IMR-90 (cell line): ENCODE data around the gene DNAH5. TPM values are rescaled to one million over a fixed set of nuclear protein-coding genes. Genes with fewer than 3 reads are reported as not detected.

Experiments used
- ATAC-seq: fragments of 200-7000 bp; cut with Tn5 transposase; 2 replicates; pipeline ENCODE4 v1.9.1; 2020; ENCODE audit warnings: low read depth, mild to moderate bottlenecking, moderate library complexity
- Bru-seq: library from RNA; stranded (reverse); fragments of 400-500 nt; gene quantifications from one replicate; lab custom pipeline; 2021; lab: Mats Ljungman, UMichigan
- BruChase-seq, 2 experiments: library from RNA; stranded (reverse); fragments of 400-500 nt; gene quantifications; one replicate each; lab custom pipeline; 2021; lab: Mats Ljungman, UMichigan
- BruUV-seq: library from RNA; stranded (reverse); fragments of 400-500 nt; replicated peaks from 2 replicates; lab custom pipeline; 2021; lab: Mats Ljungman, UMichigan
- CTCF ChIA-PET: fragments of 300-600 bp; formaldehyde crosslinking; extraction: SDS; loops from one replicate; lab custom pipeline; 2021; ENCODE audit warnings: antibody characterized with exemption; lab: Yijun Ruan, JAX
- POLR2A ChIA-PET: fragments of 300-600 bp; sonication (Branson Sonifier 250); formaldehyde crosslinking; loops from one replicate; lab custom pipeline; 2022; ENCODE audit warnings: antibody characterized with exemption; ENCODE audit not compliant: unreplicated experiment; lab: Charles Lee
- DNase-seq: peaks from one replicate; pipeline ENCODE4 v3.0.0; 2013
- H2AFZ ChIP-seq: replicated peaks from 2 replicates; pipeline ENCODE3; 2013; ENCODE audit warnings: low read length, mild to moderate bottlenecking; ENCODE audit not compliant: poor library complexity
- H2AK5ac ChIP-seq: 2 replicates; pipeline ENCODE4 v1.6.1; 2013; ENCODE audit warnings: low read depth, low read length, inconsistent platforms
- H2AK9ac ChIP-seq: replicated peaks from 2 replicates; pipeline ENCODE3; 2013; ENCODE audit warnings: mild to moderate bottlenecking, low read depth, low read length, moderate library complexity; ENCODE audit not compliant: poor library complexity
- H2BK120ac ChIP-seq: 2 replicates; pipeline ENCODE4 v1.6.1; 2013; ENCODE audit warnings: low read depth, low read length, inconsistent platforms
- H2BK15ac ChIP-seq: 3 replicates; pipeline ENCODE4 v1.6.1; 2013; ENCODE audit warnings: low read depth, low read length, inconsistent platforms
- H2BK20ac ChIP-seq: 2 replicates; pipeline ENCODE4 v1.6.1; 2013; ENCODE audit warnings: low read depth, mild to moderate bottlenecking, inconsistent platforms, low read length, moderate library complexity
- H2BK5ac ChIP-seq: 2 replicates; pipeline ENCODE4 v1.6.1; 2013; ENCODE audit warnings: mild to moderate bottlenecking, low read depth, low read length, inconsistent platforms; ENCODE audit not compliant: poor library complexity, severe bottlenecking
- H3K14ac ChIP-seq: replicated peaks from 2 replicates; pipeline ENCODE4 v1.6.1; 2013; ENCODE audit warnings: low read depth, low read length, inconsistent platforms
- H3K18ac ChIP-seq: 2 replicates; pipeline ENCODE4 v1.6.1; 2013; ENCODE audit warnings: low read depth, low read length, control low read depth
- H3K23ac ChIP-seq: 2 replicates; pipeline ENCODE4 v1.6.1; 2013; ENCODE audit warnings: low read depth, low read length, inconsistent platforms
- H3K27ac ChIP-seq: 2 replicates; pipeline ENCODE4 v1.5.1; 2013; ENCODE audit warnings: mild to moderate bottlenecking, control low read depth, low read length; ENCODE audit not compliant: insufficient read depth
- H3K27me3 ChIP-seq: 2 replicates; pipeline ENCODE4 v1.6.1; 2013; ENCODE audit warnings: low read length; ENCODE audit not compliant: control insufficient read depth, insufficient read depth
- H3K36me3 ChIP-seq: 2 replicates; pipeline ENCODE4 v1.6.1; 2013; ENCODE audit warnings: low read length, mixed read lengths; ENCODE audit not compliant: control insufficient read depth, insufficient read depth
- H3K4ac ChIP-seq: 2 replicates; pipeline ENCODE4 v1.6.1; 2013; ENCODE audit warnings: low read depth, low read length, inconsistent platforms
- H3K4me1 ChIP-seq: 2 replicates; pipeline ENCODE4 v1.6.1; 2013; ENCODE audit warnings: low read length, mixed read lengths; ENCODE audit not compliant: control insufficient read depth, insufficient read depth
- H3K4me2 ChIP-seq: 2 replicates; pipeline ENCODE4 v1.6.1; 2013; ENCODE audit warnings: low read depth, mild to moderate bottlenecking, control low read depth, low read length, moderate library complexity
- H3K4me3 ChIP-seq: 2 replicates; pipeline ENCODE4 v1.5.1; 2013; ENCODE audit warnings: low read depth, mild to moderate bottlenecking, control low read depth, low read length, moderate library complexity; ENCODE audit not compliant: insufficient read depth
- H3K56ac ChIP-seq: 2 replicates; pipeline ENCODE4 v1.6.1; 2013; ENCODE audit warnings: low read length, inconsistent platforms; ENCODE audit not compliant: insufficient read depth; ENCODE audit errors: extremely low read depth
- H3K79me1 ChIP-seq, 2 experiments: 2 replicates each; pipeline ENCODE4 v1.6.1; 2013; ENCODE audit warnings: low read length in 2 of 2, inconsistent platforms in 1 of 2, low read depth in 1 of 2
- H3K9ac ChIP-seq: 2 replicates; pipeline ENCODE4 v1.6.1; 2013; ENCODE audit warnings: low read depth, low read length, control low read depth
- H3K9me1 ChIP-seq: 2 replicates; pipeline ENCODE4 v1.6.1; 2013; ENCODE audit warnings: low read length, inconsistent platforms; ENCODE audit not compliant: insufficient read depth
- H3K9me3 ChIP-seq: 2 replicates; pipeline ENCODE4 v1.6.1; 2013; ENCODE audit warnings: low read length; ENCODE audit not compliant: control insufficient read depth, insufficient read depth
- H4K20me1 ChIP-seq: 2 replicates; pipeline ENCODE4 v1.6.1; 2013; ENCODE audit warnings: low read length, inconsistent platforms; ENCODE audit not compliant: insufficient read depth
- H4K5ac ChIP-seq: 2 replicates; pipeline ENCODE4 v1.6.1; 2013; ENCODE audit warnings: mild to moderate bottlenecking, low read depth, low read length, control low read depth
- H4K8ac ChIP-seq, 2 experiments: 2 replicates each; pipeline ENCODE4 v1.6.1; 2013; ENCODE audit warnings: low read depth in 2 of 2, low read length in 2 of 2, control low read depth in 1 of 2, inconsistent platforms in 1 of 2
- H4K91ac ChIP-seq: 2 replicates; pipeline ENCODE4 v1.6.1; 2013; ENCODE audit warnings: low read depth, low read length, inconsistent platforms; ENCODE audit not compliant: insufficient read depth
- CEBPB ChIP-seq: IDR thresholded peaks from 2 replicates; pipeline ENCODE4 v1.6.1; 2012; ENCODE audit warnings: low read depth, low read length, improper control_type of control experiment
- ELK1 ChIP-seq: fragments of 150-350 bp; IDR thresholded peaks from 2 replicates; pipeline ENCODE4 v1.6.1; 2016; ENCODE audit warnings: low read depth, mild to moderate bottlenecking, low read length, moderate library complexity, borderline replicate concordance
- FOS ChIP-seq: fragments of 150-350 bp; IDR thresholded peaks from 2 replicates; pipeline ENCODE4 v1.6.1; 2016; ENCODE audit warnings: low read depth, low read length
- MAFK ChIP-seq: IDR thresholded peaks from 2 replicates; pipeline ENCODE4 v1.6.1; 2012; ENCODE audit warnings: low read depth, low read length, improper control_type of control experiment
- MXI1 ChIP-seq: IDR thresholded peaks from 2 replicates; pipeline ENCODE4 v1.6.1; 2012; ENCODE audit warnings: low read depth, mild to moderate bottlenecking, low read length, moderate library complexity, borderline replicate concordance
- NFE2L2 ChIP-seq: fragments of 150-350 bp; IDR thresholded peaks from 2 replicates; pipeline ENCODE4 v1.6.1; 2016; ENCODE audit warnings: low read depth, mild to moderate bottlenecking, low read length
- POLR2A ChIP-seq: IDR thresholded peaks from 2 replicates; pipeline ENCODE4 v1.6.1; 2012; ENCODE audit warnings: mild to moderate bottlenecking, low read depth, low read length
- RAD21 ChIP-seq: IDR thresholded peaks from 2 replicates; pipeline ENCODE4 v1.6.1; 2012; ENCODE audit warnings: low read length, improper control_type of control experiment
- RCOR1 ChIP-seq: IDR thresholded peaks from 2 replicates; pipeline ENCODE4 v1.6.1; 2012; ENCODE audit warnings: mild to moderate bottlenecking, low read length, improper control_type of control experiment; ENCODE audit not compliant: insufficient replicate concordance
- RFX5 ChIP-seq: IDR thresholded peaks from 2 replicates; pipeline ENCODE4 v1.8.0; 2012; ENCODE audit warnings: low read depth, mild to moderate bottlenecking, low read length, moderate library complexity
- SMC3 ChIP-seq: fragments of 150-350 bp; IDR thresholded peaks from 2 replicates; pipeline ENCODE4 v1.6.1; 2016; ENCODE audit warnings: low read depth, mild to moderate bottlenecking, antibody characterized with exemption, low read length, moderate library complexity
- WGBS, 2 experiments: methylation state at CpG; one replicate each; pipeline versions ENCODE4 v1.1.5 to v1.1.7; 2013; ENCODE audit warnings: missing lambda C conversion rate in 2 of 2; ENCODE audit not compliant: insufficient read length in 1 of 2; ENCODE audit errors: extremely low coverage in 2 of 2; 5-methylcytosine and 5-hydroxymethylcytosine counted together
- dilution Hi-C: fragments of 300-500 bp; cut with HindIII; formaldehyde crosslinking; loops from one replicate; pipeline ENCODE4 v1.14.3; 2018; ENCODE audit warnings: low sequenced_read_pairs; ENCODE audit not compliant: unreplicated experiment
- in situ Hi-C: fragments of 300-500 bp; cut with MboI; formaldehyde crosslinking; loops from 3 replicates; pipeline ENCODE4 v1.14.3; 2019; ENCODE audit warnings: low sequenced_read_pairs, inconsistent platforms, mixed read lengths
- intact Hi-C: fragments of 100-400 bp; cut with micrococcal nuclease; formaldehyde crosslinking; loops from 2 replicates; pipeline ENCODE4 v1.10.0; 2022
- long read RNA-seq: library from polyadenylated mRNA; unstranded; transcript quantifications from one replicate; pipeline ENCODE4 v2.0.0, GENCODE V29; 2021; ENCODE audit not compliant: unreplicated experiment
- polyA plus RNA-seq, 3 experiments: library from polyadenylated mRNA; depleted of rRNA; stranded (reverse); fragments of >200 nt; gene quantifications; 2 replicates each; pipeline ENCODE4 v1.2.3, GENCODE V29; 2012; ENCODE audit warnings: low replicate concordance in 1 of 3
- total RNA-seq: library from RNA; depleted of rRNA; stranded (reverse); fragments of >200 nt; gene quantifications from 2 replicates; pipeline ENCODE4 v1.2.3, GENCODE V29; 2012; rRNA removed
- TF ChIP-seq, protein P1 (sequence below): fragments of 150-350 bp; IDR thresholded peaks from 2 replicates; pipeline ENCODE4 v1.6.1; 2017; ENCODE audit warnings: mild to moderate bottlenecking, antibody characterized with exemption, low read length, low read depth
- TF ChIP-seq, protein P2 (sequence below): conservative IDR thresholded peaks from 2 replicates; pipeline ENCODE4 v1.5.1; 2012; ENCODE audit warnings: mild to moderate bottlenecking, low read depth, low read length, improper control_type of control experiment

Gene DNAH5
- total RNA-seq (4.3 and 4.7 TPM in 2 replicates), polyA plus RNA-seq (2012; rRNA removed) (1.7 and 1.9 TPM in 2 replicates), Bru-seq, nascent RNA (percentile 74 among the genes with signal in this experiment), BruChase-seq, experiment 1, labeled RNA remaining after a 6-hour chase (percentile 55 among the genes with signal in this experiment), BruChase-seq, experiment 2, labeled RNA remaining after a 2-hour chase (percentile 72 among the genes with signal in this experiment)
- 0.37 and 0.56 TPM in 2 replicates for polyA plus RNA-seq (2012; cell fraction: cytosol; rRNA removed)
- polyA plus RNA-seq (2012; cell fraction: nucleus; rRNA removed; ENCODE audit: low replicate concordance): 0.86 and 4.3 TPM in 2 replicates
- long read RNA-seq, partial matches to known transcripts: 14 of 20 reads
- long read RNA-seq, other reads (novel, unspliced or antisense): 6 of 20 reads

DNA sequence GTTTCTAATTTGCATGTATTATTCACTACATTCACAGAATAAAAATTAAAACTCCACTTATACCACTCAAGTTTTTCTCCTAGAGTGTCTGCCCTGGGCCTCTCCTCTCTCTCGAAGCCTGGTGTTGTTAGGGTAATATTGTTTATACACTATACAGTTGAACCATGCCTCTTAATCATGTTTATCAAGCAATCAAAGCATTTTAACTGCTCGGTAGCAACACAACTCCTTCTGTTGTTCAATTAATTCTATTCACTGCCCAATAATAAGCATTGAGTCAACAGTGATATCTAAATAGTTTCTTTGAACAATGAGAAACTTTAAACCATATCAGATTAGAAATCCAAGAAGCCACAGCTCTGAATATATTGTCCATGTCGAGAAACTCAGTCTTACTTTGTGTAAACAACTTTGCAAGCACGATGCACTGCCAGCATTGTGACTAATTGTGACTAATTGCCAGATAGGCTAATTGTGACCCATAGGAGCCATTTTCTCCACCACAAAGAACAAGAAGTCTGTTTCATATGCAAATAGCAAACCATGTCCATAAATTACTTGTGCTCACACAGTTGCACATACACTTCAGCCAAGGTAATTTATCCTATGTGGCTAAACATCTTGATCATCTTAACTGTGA lies at the start of gene DNAH5:
TSS of gene DNAH5 (minus strand) at position 129 of the 640 bp plus-strand sequence. CDS start 250 bp downstream, outside the sequence.
- peak; percentile 64 for ATAC-seq
- TF ChIP-seq RAD21 (no peak), MXI1 (no peak), RCOR1 (no peak), CEBPB (no peak), RFX5 (no peak), POLR2A (no peak), NFE2L2 (no peak), FOS (0 out of 2 replicates have a peak, but pooled peaks have one; percentile 19), ELK1 (no peak), SMC3 (no peak), MAFK (peak; percentile 32; the same call in 1 of the 2 replicates)
- TF ChIP-seq, protein P1, sequence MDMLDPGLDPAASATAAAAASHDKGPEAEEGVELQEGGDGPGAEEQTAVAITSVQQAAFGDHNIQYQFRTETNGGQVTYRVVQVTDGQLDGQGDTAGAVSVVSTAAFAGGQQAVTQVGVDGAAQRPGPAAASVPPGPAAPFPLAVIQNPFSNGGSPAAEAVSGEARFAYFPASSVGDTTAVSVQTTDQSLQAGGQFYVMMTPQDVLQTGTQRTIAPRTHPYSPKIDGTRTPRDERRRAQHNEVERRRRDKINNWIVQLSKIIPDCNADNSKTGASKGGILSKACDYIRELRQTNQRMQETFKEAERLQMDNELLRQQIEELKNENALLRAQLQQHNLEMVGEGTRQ: no peak
- TF ChIP-seq, protein P2, sequence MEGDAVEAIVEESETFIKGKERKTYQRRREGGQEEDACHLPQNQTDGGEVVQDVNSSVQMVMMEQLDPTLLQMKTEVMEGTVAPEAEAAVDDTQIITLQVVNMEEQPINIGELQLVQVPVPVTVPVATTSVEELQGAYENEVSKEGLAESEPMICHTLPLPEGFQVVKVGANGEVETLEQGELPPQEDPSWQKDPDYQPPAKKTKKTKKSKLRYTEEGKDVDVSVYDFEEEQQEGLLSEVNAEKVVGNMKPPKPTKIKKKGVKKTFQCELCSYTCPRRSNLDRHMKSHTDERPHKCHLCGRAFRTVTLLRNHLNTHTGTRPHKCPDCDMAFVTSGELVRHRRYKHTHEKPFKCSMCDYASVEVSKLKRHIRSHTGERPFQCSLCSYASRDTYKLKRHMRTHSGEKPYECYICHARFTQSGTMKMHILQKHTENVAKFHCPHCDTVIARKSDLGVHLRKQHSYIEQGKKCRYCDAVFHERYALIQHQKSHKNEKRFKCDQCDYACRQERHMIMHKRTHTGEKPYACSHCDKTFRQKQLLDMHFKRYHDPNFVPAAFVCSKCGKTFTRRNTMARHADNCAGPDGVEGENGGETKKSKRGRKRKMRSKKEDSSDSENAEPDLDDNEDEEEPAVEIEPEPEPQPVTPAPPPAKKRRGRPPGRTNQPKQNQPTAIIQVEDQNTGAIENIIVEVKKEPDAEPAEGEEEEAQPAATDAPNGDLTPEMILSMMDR: no peak

More for the DNA sequence above, at the start of gene DNAH5:
- H3K9ac ChIP-seq: no peak within 1 kb of the TSS
- H3K9me1 ChIP-seq: peaks cover 6% of the 10 kb centered on the region; the same call in 1 of the 2 replicates
- H3K27me3 ChIP-seq: no peaks in the 10 kb centered on the region
- peak; percentile 71 for DNase-seq
- H2AK9ac ChIP-seq: no peak within 1 kb of the TSS
- H3K79me1 ChIP-seq: peaks cover 0 to 3% of the 10 kb centered on the region in 2 experiments; a peak in 2 of 4 replicates
- H3K9me3 ChIP-seq: no peaks in the 10 kb centered on the region
- POLR2A ChIA-PET: no interaction called here
- no peak within 1 kb of the TSS for H4K91ac ChIP-seq
- CTCF ChIA-PET: no interaction called here
- no peak within 1 kb of the TSS for H2BK20ac ChIP-seq
- no peak within 1 kb of the TSS for H2BK15ac ChIP-seq
- no peak within 1 kb of the TSS for H2AFZ ChIP-seq
- H2BK120ac ChIP-seq: no peak within 1 kb of the TSS
- H2AK5ac ChIP-seq: no peak within 1 kb of the TSS
- no peak within 1 kb of the TSS for H4K5ac ChIP-seq
- intact Hi-C loops (no loop called here), dilution Hi-C loops (no loop called here), in situ Hi-C loops (no loop called here)
- H3K4me1 ChIP-seq: peaks cover 6% of the 10 kb centered on the region
- no peak within 1 kb of the TSS for H4K8ac ChIP-seq
- no peak within 1 kb of the TSS for H3K4ac ChIP-seq
- H3K14ac ChIP-seq: no peak within 1 kb of the TSS
- H3K56ac ChIP-seq: no peak within 1 kb of the TSS
- peaks cover 4% of the 10 kb centered on the region for H3K36me3 ChIP-seq
- WGBS, 2 experiments: 6% methylated on average over 2 of the region's 4 CpGs; no CpG with 5 or more reads in 1 of the 2 experiments
- peak within 1 kb of the TSS; percentile 14; the same call in 1 of the 2 replicates for H3K4me2 ChIP-seq
- H3K23ac ChIP-seq: no peak within 1 kb of the TSS
- no peak within 1 kb of the TSS for H2BK5ac ChIP-seq
- BruUV-seq: no TSS peak
- H3K27ac ChIP-seq: no peak within 1 kb of the TSS
- no peak within 1 kb of the TSS for H3K4me3 ChIP-seq
- H3K18ac ChIP-seq: no peak within 1 kb of the TSS
- no peaks in the 10 kb centered on the region for H4K20me1 ChIP-seq
